Left colon (tissue), 2 donors: ENCODE measurements around the gene SHLD1. TPM values are rescaled to one million over a fixed set of nuclear protein-coding genes. Genes with fewer than 3 reads are reported as not detected.
"Not testable (repeated sequence)": the region's sequence is repeated elsewhere in the genome, so short reads cannot be mapped to it uniquely, and the experiment has no call there.

Experiments used
- ATAC-seq: fragments of 200-7000 bp; cut with Tn5 transposase; one replicate; pipeline ENCODE4 v1.9.1; 2020; ENCODE audit warnings: mild to moderate bottlenecking, moderate library complexity
- DNase-seq, 2 donors: peaks; one replicate each; pipeline ENCODE4 v3.0.0-alpha.2; 2020
- intact Hi-C, 2 donors: fragments of 100-400 bp; cut with DNase I in 1 of 2; cut with micrococcal nuclease in 1 of 2; formaldehyde crosslinking; loops; one replicate each; pipeline versions ENCODE4 v1.11.2 to v1.14.0; 2022; cut with DNase I, micrococcal nuclease
- total RNA-seq, 2 donors: library from RNA; stranded (reverse); fragmentation: NEBNext Ultra II Directional; extraction: Animal tissue kit (Norgen Biotek cat#: 25700); gene quantifications; one replicate each; pipeline ENCODE4 v1.2.1, GENCODE V29; 2021
- donor health status: DM: no; HTN: no; CAD: no.
- donor health status: DM: yes; HTN: yes; CAD: no.

SHLD1 gene
- total RNA-seq, 2 donors from 2014 or later: 8.1 to 10.5 TPM

GRCh38 chr20:5731753-5732366, 18.3 kb upstream of the SHLD1 start:
- DNase-seq (no peak), ATAC-seq (no peak)
- intact Hi-C loops: loop anchor here in 1 of 2 donors (10.0 kb wide), 1 partner anchor 127 kb away; no protein-coding TSS in a partner anchor

- no peak for ATAC-seq
- no peak for DNase-seq
Observed at GRCh38 chr20:5734602-5735001, 15.6 kb upstream of the SHLD1 start.

GRCh38 chr20:5735845-5736510, 14.2 kb upstream of the SHLD1 start:
- ATAC-seq (peak; percentile 21), DNase-seq (peak in 1 of 2 donors; percentile 13)
- intact Hi-C loops: loop anchor here in 1 of 2 donors (10.0 kb wide), 1 partner anchor 131 kb away; no protein-coding TSS in a partner anchor

More at GRCh38 chr20:5734602-5735001, 15.6 kb upstream of the SHLD1 start:
- intact Hi-C loops: loop anchor here in 1 of 2 donors (10.0 kb wide), 1 partner anchor 130 kb away; no protein-coding TSS in a partner anchor

GRCh38 chr20:5737619-5737953, 12.6 kb upstream of the SHLD1 start:
- DNase-seq (no peak), ATAC-seq (no peak)
- intact Hi-C loops: loop anchor here in 1 of 2 donors (10.0 kb wide), 1 partner anchor 133 kb away; no protein-coding TSS in a partner anchor

- ATAC-seq (no peak), DNase-seq (no peak)
- intact Hi-C loops: loop anchor here in 1 of 2 donors (10.0 kb wide), 1 partner anchor 133 kb away; no protein-coding TSS in a partner anchor
Observed at GRCh38 chr20:5737966-5738365, 12.2 kb upstream of the SHLD1 start.

GRCh38 chr20:5740643-5741042, 9.6 kb upstream of the SHLD1 start:
- intact Hi-C loops, ATAC-seq, DNase-seq: not testable (repeated sequence)

GRCh38 chr20:5741089-5741488, 9.1 kb upstream of the SHLD1 start:
- ATAC-seq: no peak

GRCh38 chr20:5742041-5742440, 8.2 kb upstream of the SHLD1 start:
- DNase-seq (no peak), ATAC-seq (no peak)
- intact Hi-C loops: no loop called here

More at GRCh38 chr20:5741089-5741488, 9.1 kb upstream of the SHLD1 start:
- intact Hi-C loops: no loop called here
- no peak for DNase-seq

GRCh38 chr20:5745416-5746030, 4.7 kb upstream of the SHLD1 start:
- intact Hi-C loops: no loop called here
- ATAC-seq (no peak), DNase-seq (no peak)

- no peak for DNase-seq
- ATAC-seq: no peak
- intact Hi-C loops: no loop called here
Observed at GRCh38 chr20:5746064-5746463, 4.1 kb upstream of the SHLD1 start.

- DNase-seq (peak; percentile 45 to 47), ATAC-seq (peak; percentile 59)
- intact Hi-C loops: no loop called here
Observed at GRCh38 chr20:5748246-5748645, 2.0 kb upstream of the SHLD1 start.

- ATAC-seq, DNase-seq, intact Hi-C loops: not testable (repeated sequence)
Observed at GRCh38 chr20:5749512-5749951, 669 bp upstream of the SHLD1 start.

GRCh38 chr20:5751856-5752255, 1.7 kb downstream of the SHLD1 start:
- ATAC-seq (peak; percentile 50), DNase-seq (no peak)
- intact Hi-C loops: loop anchor here in 1 of 2 donors (5.0 kb wide), 1 partner anchor 145 kb away; no protein-coding TSS in a partner anchor

GRCh38 chr20:5753814-5754213, 3.6 kb downstream of the SHLD1 start:
- no peak for DNase-seq
- ATAC-seq: peak; percentile 28
- intact Hi-C loops: loop anchor here in 1 of 2 donors (5.0 kb wide), 1 partner anchor 147 kb away; no protein-coding TSS in a partner anchor

- no peak for ATAC-seq
- no peak for DNase-seq
- intact Hi-C loops: no loop called here
Observed at GRCh38 chr20:5757949-5758348, 7.7 kb downstream of the SHLD1 start.

GRCh38 chr20:5766085-5766764, 16.0 kb downstream of the SHLD1 start:
- ATAC-seq (no peak), DNase-seq (no peak)
- intact Hi-C loops: no loop called here

GRCh38 chr20:5767493-5768098, 17.4 kb downstream of the SHLD1 start:
- DNase-seq: no peak
- ATAC-seq: no peak
- intact Hi-C loops: no loop called here

- ATAC-seq (no peak), DNase-seq (no peak)
- intact Hi-C loops: no loop called here
Observed at GRCh38 chr20:5770231-5770986, 20.2 kb downstream of the SHLD1 start.
